Smooth muscle cell (in vitro differentiated cells): ENCODE results near the gene ASTN2. TPM values are rescaled to one million over a fixed set of nuclear protein-coding genes. Genes with fewer than 3 reads are reported as not detected.

Source experiments
- DNase-seq: peaks from one replicate; lab custom pipeline; 2025; ENCODE audit not compliant: unreplicated experiment; lab: John Stamatoyannopoulos, UW
- H2AFZ ChIP-seq: fragments of 200-600 bp; sonication (generic); 2 replicates; pipeline ENCODE4 v1.6.0; 2016; ENCODE audit warnings: antibody characterized with exemption, low read depth, mild to moderate bottlenecking
- H3F3A ChIP-seq: fragments of 200-600 bp; sonication (generic); 2 replicates; pipeline ENCODE4 v1.6.0; 2017; ENCODE audit warnings: antibody characterized with exemption, low read depth
- H3K27ac ChIP-seq: fragments of 200-600 bp; sonication (generic); 2 replicates; pipeline ENCODE4 v1.5.1; 2016; ENCODE audit warnings: low read depth, mild to moderate bottlenecking
- H3K27me3 ChIP-seq: fragments of 200-600 bp; sonication (generic); 2 replicates; pipeline ENCODE4 v1.6.1; 2016; ENCODE audit warnings: low read depth, mild to moderate bottlenecking
- H3K36me3 ChIP-seq: fragments of 200-600 bp; sonication (generic); 2 replicates; pipeline ENCODE4 v1.5.1; 2016; ENCODE audit warnings: low read depth
- H3K4me1 ChIP-seq: fragments of 200-600 bp; sonication (generic); 2 replicates; pipeline ENCODE4 v1.5.1; 2016; ENCODE audit warnings: low read depth
- H3K4me2 ChIP-seq: fragments of 200-600 bp; sonication (generic); 2 replicates; pipeline ENCODE4 v1.6.0; 2016; ENCODE audit warnings: mild to moderate bottlenecking
- H3K4me3 ChIP-seq: fragments of 200-600 bp; sonication (generic); 2 replicates; pipeline ENCODE4 v1.5.1; 2016; ENCODE audit warnings: mild to moderate bottlenecking
- H3K79me2 ChIP-seq: fragments of 200-600 bp; sonication (generic); 2 replicates; pipeline ENCODE4 v1.6.0; 2016; ENCODE audit warnings: low read depth, mild to moderate bottlenecking
- H3K9ac ChIP-seq: fragments of 200-600 bp; sonication (generic); 2 replicates; pipeline ENCODE4 v1.6.0; 2016; ENCODE audit warnings: low read depth
- H3K9me3 ChIP-seq: fragments of 200-600 bp; sonication (generic); replicated peaks from 2 replicates; pipeline ENCODE4 v1.5.1; 2016; ENCODE audit warnings: low read depth
- H4K20me1 ChIP-seq: fragments of 200-600 bp; sonication (generic); 2 replicates; pipeline ENCODE4 v1.6.0; 2016; ENCODE audit warnings: low read depth
- WGBS: methylation state at CpG from one replicate; pipeline ENCODE4 v1.1.7; 2016; ENCODE audit warnings: low lambda C conversion rate; 5-methylcytosine and 5-hydroxymethylcytosine counted together
- polyA plus RNA-seq: library from polyadenylated mRNA; unstranded; fragments of >200 nt; fragmentation: Nextera tagmentation; extraction: Ambion mirVana; gene quantifications from 2 replicates; pipeline ENCODE4 v1.2.1, GENCODE V29; 2016
- total RNA-seq: library from RNA; depleted of rRNA; stranded (reverse); fragments of >200 nt; gene quantifications from 2 replicates; pipeline ENCODE4 v1.2.3, GENCODE V29; 2014
- TF ChIP-seq, protein P1 (sequence below): fragments of 200-600 bp; sonication (generic); IDR thresholded peaks from 2 replicates; pipeline ENCODE4 v1.5.1; 2017; ENCODE audit warnings: borderline replicate concordance, mild to moderate bottlenecking, antibody characterized with exemption; ENCODE audit not compliant: insufficient read depth, poor library complexity, severe bottlenecking

ASTN2 gene
- total and polyA plus RNA-seq, 2 experiments from 2014 or later: 6.5 to 6.7 TPM

DNA sequence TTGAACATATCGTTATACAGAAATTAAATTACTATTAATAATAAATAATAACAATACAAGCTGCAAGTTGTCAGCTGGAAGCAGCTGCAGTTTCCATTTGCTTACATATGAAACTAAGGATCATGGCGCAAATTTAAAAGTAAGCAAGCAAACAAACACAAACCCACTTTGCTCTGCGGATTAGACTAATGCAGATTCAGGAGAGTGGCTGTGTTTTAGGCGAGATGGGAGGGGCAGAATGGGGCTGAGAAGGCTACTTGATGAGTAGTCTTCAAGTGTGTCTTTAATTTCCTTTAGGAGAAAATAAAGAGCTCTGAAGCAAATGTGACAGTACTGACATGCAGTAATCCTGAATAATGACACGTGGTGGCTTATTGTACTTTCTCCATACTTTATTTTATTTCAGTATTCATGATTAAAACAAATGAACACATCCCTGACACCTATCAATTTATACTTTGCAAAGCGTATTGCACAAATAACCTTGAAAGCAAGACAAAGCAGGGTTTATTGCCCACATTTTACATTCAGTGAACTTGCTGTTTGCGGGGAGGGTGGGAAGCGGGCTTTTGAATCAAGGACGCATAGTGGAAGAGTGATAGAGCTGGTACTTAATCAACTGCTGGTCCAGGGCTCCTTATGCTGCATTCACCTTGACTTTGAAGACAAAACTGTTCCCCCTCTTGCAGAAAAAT is 949.1 kb downstream of the ASTN2 start:
- no peaks in the 10 kb centered on the region for H3K27me3 ChIP-seq
- no peaks in the 10 kb centered on the region for H3K79me2 ChIP-seq
- TF ChIP-seq, protein P1, sequence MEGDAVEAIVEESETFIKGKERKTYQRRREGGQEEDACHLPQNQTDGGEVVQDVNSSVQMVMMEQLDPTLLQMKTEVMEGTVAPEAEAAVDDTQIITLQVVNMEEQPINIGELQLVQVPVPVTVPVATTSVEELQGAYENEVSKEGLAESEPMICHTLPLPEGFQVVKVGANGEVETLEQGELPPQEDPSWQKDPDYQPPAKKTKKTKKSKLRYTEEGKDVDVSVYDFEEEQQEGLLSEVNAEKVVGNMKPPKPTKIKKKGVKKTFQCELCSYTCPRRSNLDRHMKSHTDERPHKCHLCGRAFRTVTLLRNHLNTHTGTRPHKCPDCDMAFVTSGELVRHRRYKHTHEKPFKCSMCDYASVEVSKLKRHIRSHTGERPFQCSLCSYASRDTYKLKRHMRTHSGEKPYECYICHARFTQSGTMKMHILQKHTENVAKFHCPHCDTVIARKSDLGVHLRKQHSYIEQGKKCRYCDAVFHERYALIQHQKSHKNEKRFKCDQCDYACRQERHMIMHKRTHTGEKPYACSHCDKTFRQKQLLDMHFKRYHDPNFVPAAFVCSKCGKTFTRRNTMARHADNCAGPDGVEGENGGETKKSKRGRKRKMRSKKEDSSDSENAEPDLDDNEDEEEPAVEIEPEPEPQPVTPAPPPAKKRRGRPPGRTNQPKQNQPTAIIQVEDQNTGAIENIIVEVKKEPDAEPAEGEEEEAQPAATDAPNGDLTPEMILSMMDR: no peak
- H2AFZ ChIP-seq: no peak overlapping the region
- peaks cover 16% of the 10 kb centered on the region for H3K4me1 ChIP-seq
- no peak overlapping the region for H3K9ac ChIP-seq
- H3K36me3 ChIP-seq: no peaks in the 10 kb centered on the region
- H3K27ac ChIP-seq: no peak overlapping the region
- H4K20me1 ChIP-seq: no peaks in the 10 kb centered on the region
- no peak for DNase-seq
- H3K4me3 ChIP-seq: no peak overlapping the region
- no peaks in the 10 kb centered on the region for H3K9me3 ChIP-seq
- WGBS: 90% methylated on average over 9 of the region's 9 CpGs
- no peak overlapping the region for H3K4me2 ChIP-seq
- no peaks in the 10 kb centered on the region for H3F3A ChIP-seq

DNA sequence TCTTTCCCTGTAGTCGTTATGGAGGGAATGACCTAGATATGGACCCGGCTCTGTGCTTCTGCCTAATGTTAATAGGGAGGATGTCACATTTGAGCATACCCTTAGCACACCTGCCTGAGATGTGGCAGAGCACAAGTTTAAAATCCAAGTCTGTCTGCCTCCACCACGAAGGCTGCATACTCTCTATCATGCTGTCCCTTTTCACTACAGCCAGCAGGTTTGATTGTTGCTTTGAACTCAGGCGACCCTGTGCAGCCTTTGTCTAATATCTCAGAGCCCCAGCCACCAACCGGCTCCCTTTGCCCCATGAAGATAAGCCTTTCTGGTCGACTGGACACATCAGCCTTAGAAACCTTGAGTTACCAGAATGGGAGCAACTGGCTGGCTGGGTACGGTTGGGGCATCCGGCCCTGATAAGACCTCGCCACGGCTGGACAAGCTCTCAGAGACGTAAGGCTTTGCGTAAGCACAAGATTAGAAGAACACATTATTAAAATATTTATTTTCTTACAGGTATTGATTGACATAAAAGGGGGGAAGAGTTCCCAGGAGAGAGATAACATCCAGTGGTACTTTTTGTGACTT is 949.8 kb downstream of the ASTN2 start:
- H3K4me1 ChIP-seq: peaks cover 10% of the 10 kb centered on the region
- H4K20me1 ChIP-seq: no peaks in the 10 kb centered on the region
- no peak overlapping the region for H2AFZ ChIP-seq
- no peaks in the 10 kb centered on the region for H3K79me2 ChIP-seq
- H3K36me3 ChIP-seq: no peaks in the 10 kb centered on the region
- DNase-seq: no peak
- 70% methylated on average over 12 of the region's 12 CpGs for WGBS
- no peaks in the 10 kb centered on the region for H3K27me3 ChIP-seq
- H3K9me3 ChIP-seq: no peaks in the 10 kb centered on the region
- TF ChIP-seq, protein P1: no peak
- H3K4me2 ChIP-seq: no peak overlapping the region
- no peak overlapping the region for H3K4me3 ChIP-seq
- no peaks in the 10 kb centered on the region for H3F3A ChIP-seq
- H3K27ac ChIP-seq: no peak overlapping the region
- no peak overlapping the region for H3K9ac ChIP-seq

DNA sequence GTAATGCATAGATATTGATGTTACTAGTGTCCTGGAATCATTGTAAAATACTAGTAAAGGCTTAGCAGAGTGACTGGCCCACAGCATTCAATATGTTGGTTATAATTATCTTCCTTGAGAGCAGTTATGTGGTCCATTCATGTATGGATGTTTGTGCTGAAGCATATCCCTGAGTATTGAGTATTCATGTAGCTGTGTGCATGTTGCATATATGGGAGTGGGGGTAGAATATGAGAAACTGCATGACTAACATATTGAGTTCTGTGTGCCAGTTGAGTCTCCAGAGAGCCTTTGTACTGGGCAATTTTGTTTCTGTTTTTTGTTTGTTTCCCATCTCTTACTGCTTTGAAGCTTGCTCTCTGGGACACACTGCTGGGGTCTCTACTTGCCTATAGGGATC is 950.4 kb downstream of the ASTN2 start:
- TF ChIP-seq, protein P1: no peak
- Histone ChIP-seq H3K27ac (no peak overlapping the region), H3K79me2 (no peaks in the 10 kb centered on the region), H3K9me3 (no peaks in the 10 kb centered on the region), H3K4me1 (peaks cover 8% of the 10 kb centered on the region), H3K4me2 (no peak overlapping the region), H3K4me3 (no peak overlapping the region), H3K36me3 (no peaks in the 10 kb centered on the region), H3K27me3 (no peaks in the 10 kb centered on the region), H2AFZ (no peak overlapping the region), H3F3A (no peaks in the 10 kb centered on the region), H3K9ac (no peak overlapping the region), H4K20me1 (no peaks in the 10 kb centered on the region)
- no peak for DNase-seq

DNA sequence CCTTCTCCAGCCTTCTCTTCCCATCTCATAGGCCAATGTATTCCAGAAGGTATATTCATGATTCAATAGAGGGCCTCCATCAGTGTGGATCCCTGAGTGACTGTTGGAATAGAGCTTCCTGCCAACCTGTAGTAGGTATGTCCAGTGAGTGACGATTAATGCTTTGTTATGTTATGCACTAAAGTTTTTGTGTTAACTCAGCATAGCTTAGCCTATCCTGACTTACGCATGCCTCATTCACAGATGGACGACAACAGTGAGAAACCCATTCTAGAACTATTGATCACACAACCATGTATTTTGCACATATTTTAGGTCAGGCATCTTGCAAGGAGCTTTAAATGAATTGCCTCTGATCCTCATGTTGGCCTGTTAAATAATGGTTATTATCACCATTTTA is 953.2 kb downstream of the ASTN2 start:
- TF ChIP-seq, protein P1: no peak
- no peak overlapping the region for H2AFZ ChIP-seq
- 94% methylated on average over 3 of the region's 3 CpGs for WGBS
- no peak overlapping the region for H3K4me3 ChIP-seq
- no peaks in the 10 kb centered on the region for H3K36me3 ChIP-seq
- H3K27me3 ChIP-seq: no peaks in the 10 kb centered on the region
- no peaks in the 10 kb centered on the region for H3K9me3 ChIP-seq
- no peaks in the 10 kb centered on the region for H3K4me1 ChIP-seq
- H3K79me2 ChIP-seq: no peaks in the 10 kb centered on the region
- H3K9ac ChIP-seq: no peak overlapping the region
- DNase-seq: no peak
- H4K20me1 ChIP-seq: no peaks in the 10 kb centered on the region
- no peak overlapping the region for H3K4me2 ChIP-seq
- H3K27ac ChIP-seq: no peak overlapping the region
- no peaks in the 10 kb centered on the region for H3F3A ChIP-seq
